Epithelial cell of esophagus (primary cell): Measurements from ENCODE around the gene PSMA6.
"Not testable (repeated sequence)": the region's sequence is repeated elsewhere in the genome, so short reads cannot be mapped to it uniquely, and the experiment has no call there.

ENCODE experiments used
- DNase-seq: peaks from one replicate; pipeline ENCODE4 v3.0.0; 2010; ENCODE audit warnings: low read depth
- H3K4me3 ChIP-seq: 2 replicates; pipeline ENCODE4 v1.5.1; 2011; ENCODE audit warnings: mild to moderate bottlenecking, low read length, control low read depth
- TF ChIP-seq, protein P1 (sequence below): IDR thresholded peaks from 2 replicates; pipeline ENCODE4 v1.5.1; 2011; ENCODE audit warnings: low read depth, mild to moderate bottlenecking, low read length, control low read depth, inconsistent platforms; ENCODE audit not compliant: insufficient read depth; ENCODE audit errors: missing control alignments

The PSMA6 gene

DNA sequence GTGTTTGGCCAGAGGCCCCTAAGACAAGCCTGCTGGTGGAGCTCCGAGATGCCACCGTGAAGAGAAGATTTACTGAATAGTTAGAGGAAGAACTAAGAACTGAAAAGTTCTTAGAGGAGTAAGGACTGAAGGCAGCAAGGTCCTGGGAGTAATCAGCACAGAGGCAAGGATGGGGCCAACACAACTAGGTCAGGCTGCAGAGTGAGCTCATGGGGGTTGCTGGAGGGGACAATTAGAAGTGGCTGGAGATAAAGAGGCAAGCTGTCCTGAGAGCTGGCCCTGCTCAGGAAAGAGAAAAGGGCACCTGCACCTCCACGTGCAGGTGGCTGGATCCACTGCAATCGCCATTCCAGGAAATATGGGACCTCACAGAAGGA is 59.7 kb downstream of the PSMA6 start:
- TF ChIP-seq, protein P1, sequence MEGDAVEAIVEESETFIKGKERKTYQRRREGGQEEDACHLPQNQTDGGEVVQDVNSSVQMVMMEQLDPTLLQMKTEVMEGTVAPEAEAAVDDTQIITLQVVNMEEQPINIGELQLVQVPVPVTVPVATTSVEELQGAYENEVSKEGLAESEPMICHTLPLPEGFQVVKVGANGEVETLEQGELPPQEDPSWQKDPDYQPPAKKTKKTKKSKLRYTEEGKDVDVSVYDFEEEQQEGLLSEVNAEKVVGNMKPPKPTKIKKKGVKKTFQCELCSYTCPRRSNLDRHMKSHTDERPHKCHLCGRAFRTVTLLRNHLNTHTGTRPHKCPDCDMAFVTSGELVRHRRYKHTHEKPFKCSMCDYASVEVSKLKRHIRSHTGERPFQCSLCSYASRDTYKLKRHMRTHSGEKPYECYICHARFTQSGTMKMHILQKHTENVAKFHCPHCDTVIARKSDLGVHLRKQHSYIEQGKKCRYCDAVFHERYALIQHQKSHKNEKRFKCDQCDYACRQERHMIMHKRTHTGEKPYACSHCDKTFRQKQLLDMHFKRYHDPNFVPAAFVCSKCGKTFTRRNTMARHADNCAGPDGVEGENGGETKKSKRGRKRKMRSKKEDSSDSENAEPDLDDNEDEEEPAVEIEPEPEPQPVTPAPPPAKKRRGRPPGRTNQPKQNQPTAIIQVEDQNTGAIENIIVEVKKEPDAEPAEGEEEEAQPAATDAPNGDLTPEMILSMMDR = no peak
- no peak overlapping the region for H3K4me3 ChIP-seq
- DNase-seq = no peak

DNA sequence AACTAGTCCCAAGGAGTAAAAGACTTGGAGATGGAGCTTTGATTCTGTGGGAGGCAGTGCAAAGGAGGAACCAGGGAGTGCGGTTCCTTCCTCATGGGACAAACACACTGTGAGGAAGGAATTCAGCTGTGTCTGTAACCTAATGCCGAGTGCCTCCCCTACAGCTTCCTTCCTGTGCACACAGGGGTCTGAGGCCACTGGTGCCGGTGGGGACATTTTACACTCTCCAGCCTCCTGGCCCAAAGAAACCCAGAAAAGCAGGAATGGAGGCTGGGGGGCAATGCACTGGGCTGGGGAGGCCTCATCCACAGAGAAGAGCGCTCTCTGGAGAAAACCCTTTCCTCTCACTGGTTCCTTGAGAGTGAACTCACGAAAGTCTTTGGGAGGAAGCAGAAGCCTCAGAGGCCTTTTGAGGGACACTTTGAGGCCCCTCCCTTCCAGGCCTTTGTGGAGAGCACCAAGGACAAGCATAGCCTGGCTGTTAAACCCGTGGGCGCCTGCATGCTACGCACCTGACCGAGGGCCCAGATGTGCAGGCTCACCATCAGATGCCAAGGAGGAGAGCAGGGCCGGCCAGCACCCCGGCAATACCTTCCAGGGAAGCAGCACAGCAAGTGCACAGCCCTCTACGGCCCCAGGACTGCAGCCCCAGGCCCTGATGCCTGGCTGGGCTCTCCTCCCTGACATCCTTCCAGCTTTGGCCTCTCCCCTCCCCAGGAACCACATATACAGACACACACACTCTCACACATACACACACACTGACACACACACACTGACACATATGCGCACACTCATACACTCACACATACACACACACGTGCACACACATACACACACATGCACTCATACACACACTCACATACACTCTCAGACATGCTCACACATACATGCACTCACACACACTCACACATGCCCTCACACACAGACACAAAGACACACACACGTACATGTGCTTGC is 60.4 kb downstream of the PSMA6 start:
- H3K4me3 ChIP-seq = no peak overlapping the region
- TF ChIP-seq, protein P1 = no peak
- no peak for DNase-seq

DNA sequence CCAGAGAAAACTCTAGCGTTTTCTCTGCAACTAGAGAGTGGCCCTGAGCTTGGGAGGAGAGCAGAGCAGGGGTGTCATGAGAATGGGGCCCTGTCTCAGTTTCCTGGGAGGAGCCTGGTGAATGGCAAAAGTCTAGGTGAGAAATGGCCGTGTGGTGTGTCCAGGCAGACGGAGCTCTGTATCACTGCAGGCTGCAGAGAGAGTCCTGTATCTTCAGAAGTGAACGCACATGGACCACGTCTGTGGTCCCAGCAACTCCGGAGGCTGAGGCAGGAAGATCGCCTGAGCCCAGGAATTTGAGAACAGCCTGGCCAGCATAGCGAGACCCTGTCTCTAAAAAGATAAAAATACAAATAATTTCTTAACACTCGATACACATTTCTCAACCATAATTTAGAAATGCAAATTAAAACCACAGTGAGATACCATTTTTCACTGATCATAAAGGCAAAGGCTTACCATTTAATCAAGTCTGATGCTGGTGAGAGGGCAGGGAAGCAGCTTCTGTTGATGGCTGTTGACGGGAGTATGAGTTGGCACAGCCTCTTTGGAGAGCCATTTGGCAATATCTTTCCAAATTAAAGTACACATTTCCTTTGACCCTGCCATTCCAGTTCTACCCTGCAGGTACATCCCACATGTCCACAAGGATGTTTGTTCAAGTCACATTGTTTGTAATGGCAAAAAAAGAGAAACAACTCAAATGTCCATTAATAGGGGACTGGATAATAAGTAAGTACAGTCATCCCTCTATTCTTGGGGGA is 61.4 kb downstream of the PSMA6 start:
- DNase-seq = peak; percentile 55
- H3K4me3 ChIP-seq = no peak overlapping the region
- TF ChIP-seq, protein P1 = peak; percentile 14

DNA sequence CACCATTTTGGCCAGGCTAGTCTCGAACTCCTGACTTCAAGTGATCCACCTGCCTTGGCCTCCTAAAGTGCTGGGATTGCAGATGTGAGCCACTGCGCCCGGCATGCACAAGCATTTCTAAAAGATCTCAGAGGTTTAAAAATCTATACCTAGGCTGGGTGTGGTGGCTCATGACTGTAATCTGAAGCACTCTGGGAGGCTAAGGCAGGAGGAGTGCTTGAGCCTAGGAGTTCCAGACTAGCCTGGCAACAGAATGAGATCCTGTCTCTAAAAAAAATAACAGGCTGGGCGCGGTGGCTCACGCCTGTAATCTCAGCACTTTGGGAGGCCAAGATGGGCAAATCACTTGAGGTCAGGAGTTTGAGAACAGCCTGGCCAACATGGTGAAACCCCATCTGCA is 63.1 kb downstream of the PSMA6 start:
- not testable (repeated sequence) for DNase-seq, H3K4me3 ChIP-seq

DNA sequence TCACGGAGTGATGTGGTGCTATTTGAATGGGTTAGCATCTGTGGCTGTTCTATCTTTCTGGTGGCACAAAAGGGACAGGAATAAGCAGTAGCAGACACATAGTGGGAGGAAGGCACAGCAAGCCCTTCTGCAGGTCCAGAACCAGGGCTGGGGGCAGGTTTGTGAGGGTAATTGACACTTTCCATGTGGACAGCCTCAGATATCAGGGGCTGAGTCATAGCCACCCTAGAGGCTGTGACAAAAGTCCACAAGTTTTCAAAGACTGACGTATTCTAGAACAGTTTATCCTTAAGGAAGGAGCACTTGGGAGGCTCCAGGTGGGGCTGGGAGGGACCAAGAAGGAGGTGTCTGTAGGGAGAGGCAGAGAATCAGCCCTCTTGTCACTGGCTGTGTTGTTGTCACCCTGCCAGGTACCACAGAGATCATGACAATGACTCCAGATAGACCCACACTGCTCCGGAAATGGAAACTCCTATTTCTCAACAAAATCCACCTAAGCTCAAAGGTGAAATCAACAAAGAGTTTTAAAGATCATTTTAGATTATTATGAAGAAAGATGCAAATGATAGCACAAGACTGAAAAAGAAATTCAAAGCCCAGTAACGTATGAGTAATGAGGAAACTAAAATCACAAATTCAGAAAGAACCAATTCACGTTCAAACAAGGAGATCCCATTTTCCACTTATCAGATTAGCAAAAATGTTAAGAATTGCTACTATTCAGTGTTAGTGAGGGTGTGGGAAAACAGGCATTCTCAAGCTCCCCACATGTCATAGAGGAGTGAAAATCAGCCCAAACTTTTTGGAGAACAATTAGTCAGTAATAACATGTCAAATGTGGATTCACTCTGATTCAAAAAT is 64.0 kb downstream of the PSMA6 start:
- TF ChIP-seq, protein P1 = no peak
- peak; percentile 46 for DNase-seq
- no peak overlapping the region for H3K4me3 ChIP-seq

DNA sequence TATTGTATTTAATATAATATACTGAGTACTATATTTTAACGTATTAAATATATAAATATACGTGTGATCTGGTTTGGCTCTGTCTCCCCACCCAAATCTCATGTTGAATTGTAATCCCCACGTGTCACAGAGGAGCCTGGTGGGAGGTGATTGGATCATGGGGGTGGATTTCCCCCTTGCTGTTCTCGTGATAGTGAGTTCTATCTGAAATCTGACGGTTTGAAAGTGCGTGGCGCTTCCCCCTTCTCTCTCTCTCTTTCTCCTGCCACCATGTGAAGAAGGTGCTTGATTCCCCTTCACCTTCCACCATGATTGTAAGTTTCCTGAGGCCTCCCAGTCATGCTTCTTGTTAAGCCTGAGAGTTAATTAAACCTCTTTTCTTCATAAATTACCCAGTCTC is 67.5 kb downstream of the PSMA6 start:
- DNase-seq, H3K4me3 ChIP-seq: not testable (repeated sequence)

DNA sequence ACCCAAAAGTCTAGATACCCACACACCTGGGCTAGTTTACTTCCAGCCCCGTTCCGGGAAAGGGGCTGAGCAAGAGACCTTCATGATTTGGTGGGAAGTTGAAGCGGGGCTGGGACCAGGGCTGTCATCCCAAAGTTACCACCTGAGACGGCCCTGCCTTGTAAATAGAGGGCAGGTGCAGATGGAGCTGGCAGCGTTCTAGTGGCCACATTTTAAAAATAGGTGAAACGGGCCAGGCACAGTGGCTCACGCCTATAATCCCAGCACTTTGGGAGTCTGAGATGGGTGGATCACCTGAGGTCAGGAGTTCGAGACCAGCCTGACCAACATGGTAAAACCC is 68.9 kb downstream of the PSMA6 start:
- H3K4me3 ChIP-seq = no peak overlapping the region
- DNase-seq = no peak
- TF ChIP-seq, protein P1 = no peak
